ENCODE results near the gene GRIN2A.

GRCh38 chr16:10120953-10121352 is 61.3 kb downstream of the GRIN2A start:
- TF ChIP-seq CTCF (IDR thresholded peaks at IDR 0.05) (no peak), POLR2AphosphoS5 (IDR thresholded peaks at IDR 0.05) (no peak)
